Esophagus (tissue), 2 donors: ENCODE measurements around the gene KIAA1328. TPM values are rescaled to one million over a fixed set of nuclear protein-coding genes. Genes with fewer than 3 reads are reported as not detected.

Experiments used
- H3K27ac ChIP-seq, 2 donors: one replicate each; pipeline ENCODE4 v1.5.1; 2013; ENCODE audit warnings: low read depth in 2 of 2, mild to moderate bottlenecking in 2 of 2, inconsistent platforms in 1 of 2, low read length in 1 of 2, moderate library complexity in 1 of 2
- H3K27me3 ChIP-seq, 2 donors: one replicate each; pipeline ENCODE4 v1.6.1; 2013; ENCODE audit warnings: low read length in 2 of 2, control low read depth in 1 of 2, mild to moderate bottlenecking in 1 of 2; ENCODE audit not compliant: insufficient read depth in 2 of 2, control insufficient read depth in 1 of 2
- H3K36me3 ChIP-seq, 2 donors: one replicate each; pipeline ENCODE4 v1.6.1; 2013; ENCODE audit warnings: low read length in 1 of 2; ENCODE audit not compliant: control insufficient read depth in 2 of 2, insufficient read depth in 2 of 2
- H3K4me1 ChIP-seq, 2 donors: one replicate each; pipeline ENCODE4 v1.6.1; 2013; ENCODE audit warnings: low read length in 1 of 2; ENCODE audit not compliant: control insufficient read depth in 2 of 2, insufficient read depth in 2 of 2
- H3K4me3 ChIP-seq, 2 donors: one replicate each; pipeline ENCODE4 v1.5.1; 2013; ENCODE audit warnings: low read length in 2 of 2, mild to moderate bottlenecking in 2 of 2, low read depth in 1 of 2, moderate library complexity in 1 of 2
- H3K9me3 ChIP-seq, 2 donors: one replicate each; pipeline ENCODE4 v1.6.1; 2013; ENCODE audit warnings: mild to moderate bottlenecking in 2 of 2, low read depth in 1 of 2, low read length in 1 of 2, moderate library complexity in 1 of 2; ENCODE audit not compliant: control insufficient read depth in 2 of 2, insufficient read depth in 1 of 2
- WGBS, 2 donors: extraction: QIAGEN DNeasy Blood & Tissue Kit; methylation state at CpG; one replicate each; pipeline ENCODE4 v1.1.7; 2013; 5-methylcytosine and 5-hydroxymethylcytosine counted together
- polyA plus RNA-seq, 2 donors: library from polyadenylated mRNA; stranded (reverse); fragments of 200-250 nt; gene quantifications; one replicate each; pipeline ENCODE4 v1.2.3, GENCODE V29; 2013
- donor health status: healthy with polysubstance abuse.
- donor health status: Bipolar disorder and iron deficiency.

Gene KIAA1328
- polyA plus RNA-seq, 2 donors, result 1.9 to 2.6 TPM

DNA sequence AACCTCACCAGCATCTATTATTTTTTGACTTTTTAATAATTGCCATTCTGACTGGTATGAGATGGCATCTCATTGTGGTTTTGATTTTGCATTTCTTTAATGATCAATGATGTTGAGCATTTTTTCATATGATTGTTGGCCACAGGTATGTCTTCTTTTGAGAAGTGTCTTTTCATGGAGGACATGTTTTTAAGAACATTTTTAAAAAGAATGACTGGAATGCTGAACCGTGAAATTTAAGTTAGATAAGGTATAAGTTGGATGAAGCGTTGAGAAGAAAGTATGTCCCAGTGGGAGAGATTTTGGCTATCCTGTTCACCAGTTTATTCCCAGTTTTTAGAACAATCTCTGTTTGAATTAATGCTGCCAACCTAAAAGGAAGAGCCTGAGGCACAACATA, 370.8 kb downstream of the KIAA1328 start:
- Histone ChIP-seq H3K4me1 (no peaks in the 10 kb centered on the region), H3K36me3 (no peaks in the 10 kb centered on the region), H3K9me3 (no peaks in the 10 kb centered on the region), H3K27ac (no peak overlapping the region), H3K27me3 (no peaks in the 10 kb centered on the region), H3K4me3 (no peak overlapping the region)
- 95 to 99% methylated on average over 2 of the region's 2 CpGs for WGBS, 2 donors

DNA sequence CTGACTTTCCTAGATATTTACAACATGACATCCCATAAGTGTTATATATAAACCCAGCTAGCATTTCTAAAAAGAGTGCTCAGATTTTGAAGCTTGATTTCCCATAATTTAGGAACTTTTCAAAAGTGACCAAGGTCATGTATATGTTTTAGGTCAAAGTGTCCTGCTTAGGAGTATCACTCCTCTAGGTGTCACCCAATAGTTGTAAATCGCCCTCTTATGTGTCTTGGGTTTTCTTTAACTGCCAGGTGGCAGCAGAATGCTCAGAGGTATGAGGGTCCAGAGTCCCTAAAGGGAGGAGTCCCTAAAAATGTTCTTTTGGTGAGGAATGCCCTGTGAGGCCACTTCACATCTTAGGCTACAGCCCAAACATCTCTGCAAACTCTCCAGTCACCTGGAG, 378.4 kb downstream of the KIAA1328 start:
- Histone ChIP-seq H3K27me3 (no peaks in the 10 kb centered on the region), H3K4me1 (no peaks in the 10 kb centered on the region), H3K27ac (no peak overlapping the region), H3K4me3 (no peak overlapping the region), H3K36me3 (no peaks in the 10 kb centered on the region), H3K9me3 (no peaks in the 10 kb centered on the region)
- WGBS, 2 donors, result 76 to 97% methylated on average over 1 of the region's 1 CpG

DNA sequence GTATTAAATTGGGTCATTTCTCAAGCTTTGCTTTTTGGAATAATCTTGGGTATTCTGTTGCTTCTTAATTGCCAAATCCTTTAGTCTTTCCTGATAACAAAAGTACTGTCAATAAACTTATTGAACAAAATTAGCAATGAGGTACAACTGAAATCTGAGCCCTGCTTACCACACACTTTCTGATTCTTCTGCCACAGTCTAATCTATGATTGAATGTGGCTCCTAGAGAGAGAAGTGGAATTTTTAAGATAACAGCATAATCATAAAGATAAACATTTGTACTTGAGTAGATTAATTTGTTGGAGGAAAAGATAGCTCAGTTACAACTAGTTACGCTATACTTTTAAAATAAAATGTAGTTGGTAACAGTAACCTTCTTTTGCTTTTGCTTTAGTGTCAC, 381.9 kb downstream of the KIAA1328 start:
- 82 to 97% methylated on average over 1 of the region's 1 CpG for WGBS, 2 donors
- no peaks in the 10 kb centered on the region for H3K27me3 ChIP-seq
- H3K27ac ChIP-seq, result no peak overlapping the region
- H3K36me3 ChIP-seq, result no peaks in the 10 kb centered on the region
- H3K9me3 ChIP-seq, result no peaks in the 10 kb centered on the region
- H3K4me3 ChIP-seq, result no peak overlapping the region
- H3K4me1 ChIP-seq, result no peaks in the 10 kb centered on the region

DNA sequence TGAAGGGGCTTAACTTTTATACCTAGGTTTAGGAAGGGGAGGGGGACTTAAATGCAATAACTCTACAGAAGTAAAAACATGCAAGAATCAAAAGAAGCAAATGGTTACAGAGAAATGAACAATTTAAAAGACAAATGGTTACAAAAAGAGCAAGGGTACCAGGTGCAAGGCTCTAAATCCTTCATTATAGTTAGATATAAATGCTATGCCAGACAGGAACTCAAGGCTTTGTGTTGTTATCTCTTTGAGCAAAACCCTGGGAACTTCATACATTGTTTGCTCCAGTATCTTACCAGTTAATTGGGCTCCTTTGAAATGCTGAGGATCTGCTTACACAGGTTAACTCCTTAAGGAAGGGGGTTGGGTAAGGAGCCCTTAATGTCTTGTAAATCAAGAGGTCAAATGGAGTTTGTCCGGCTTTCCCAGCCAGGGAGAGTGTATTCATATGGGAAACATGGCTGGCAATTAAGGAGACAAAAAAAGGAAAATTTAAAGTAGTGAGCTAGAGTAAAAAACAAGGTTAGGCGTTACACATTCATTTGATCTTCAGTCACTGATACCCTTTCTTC, 389.2 kb downstream of the KIAA1328 start:
- no peaks in the 10 kb centered on the region for H3K27me3 ChIP-seq
- H3K36me3 ChIP-seq, result peaks cover 0 to 2% of the 10 kb centered on the region in 2 donors
- H3K4me3 ChIP-seq, result no peak overlapping the region
- H3K9me3 ChIP-seq, result peaks cover 0 to 4% of the 10 kb centered on the region in 2 donors
- H3K4me1 ChIP-seq, result no peaks in the 10 kb centered on the region
- WGBS, 2 donors, result 60% methylated on average over 2 of the region's 2 CpGs
- H3K27ac ChIP-seq, result no peak overlapping the region

DNA sequence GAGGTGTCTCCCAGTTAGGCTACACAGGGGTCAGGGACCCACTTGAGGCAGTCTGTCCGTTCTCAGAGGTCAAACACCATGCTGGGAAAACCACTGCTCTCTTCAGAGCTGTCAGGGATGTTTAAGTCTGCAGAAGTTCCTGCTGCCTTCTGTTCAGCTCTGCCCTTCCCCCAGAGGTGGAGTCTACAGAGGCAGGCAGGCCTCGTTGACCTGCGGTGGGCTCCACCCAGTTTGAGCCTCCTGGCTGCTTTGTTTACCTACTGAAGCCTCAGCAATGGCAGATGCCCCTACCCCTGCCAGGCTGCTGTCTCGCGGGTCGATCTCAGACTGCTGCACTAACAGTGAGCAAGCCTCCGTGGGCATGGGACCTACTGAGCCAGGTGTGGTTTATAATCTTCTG, 390.3 kb downstream of the KIAA1328 start:
- Histone ChIP-seq H3K36me3 (peaks cover 0 to 3% of the 10 kb centered on the region in 2 donors), H3K4me1 (no peaks in the 10 kb centered on the region), H3K4me3 (no peak overlapping the region), H3K27ac (no peak overlapping the region), H3K9me3 (peaks cover 0 to 4% of the 10 kb centered on the region in 2 donors), H3K27me3 (no peaks in the 10 kb centered on the region)
- 73 to 79% methylated on average over 7 of the region's 7 CpGs for WGBS, 2 donors

DNA sequence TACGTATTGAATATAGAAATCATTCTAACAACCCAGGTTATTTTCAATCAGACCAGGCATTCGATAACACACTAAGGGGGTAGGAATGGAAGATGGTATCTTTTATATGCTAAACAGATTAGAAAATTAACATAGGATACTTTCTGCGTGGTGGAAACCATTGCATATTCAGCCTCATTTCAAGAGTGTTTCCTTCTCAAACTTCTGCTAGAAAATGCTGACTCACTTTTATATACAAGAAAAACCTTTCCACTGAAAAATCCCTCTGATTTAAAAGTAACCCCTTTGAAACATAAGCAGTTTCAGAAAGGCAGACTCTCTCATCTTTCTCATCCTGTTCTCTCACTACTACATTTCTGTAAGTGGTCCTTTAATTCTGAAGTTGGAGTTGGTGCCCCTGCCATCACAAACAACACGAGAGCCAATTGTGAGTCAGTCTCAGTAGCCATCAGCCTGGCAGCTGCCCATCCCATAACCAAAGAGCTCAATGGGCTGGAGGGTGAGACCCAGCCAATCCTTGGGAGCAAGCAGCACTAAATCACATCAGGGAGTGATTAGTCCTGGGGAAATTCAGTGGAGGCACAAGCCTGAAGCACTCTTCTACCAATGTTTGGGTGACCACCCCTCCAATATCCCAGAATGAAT, 393.5 kb downstream of the KIAA1328 start:
- H3K27me3 ChIP-seq, result no peaks in the 10 kb centered on the region
- H3K4me1 ChIP-seq, result no peaks in the 10 kb centered on the region
- 88 to 91% methylated on average over 4 of the region's 4 CpGs for WGBS, 2 donors
- H3K36me3 ChIP-seq, result peaks cover 0 to 3% of the 10 kb centered on the region in 2 donors
- H3K4me3 ChIP-seq, result no peak overlapping the region
- no peak overlapping the region for H3K27ac ChIP-seq
- peaks cover 0 to 4% of the 10 kb centered on the region in 2 donors for H3K9me3 ChIP-seq

DNA sequence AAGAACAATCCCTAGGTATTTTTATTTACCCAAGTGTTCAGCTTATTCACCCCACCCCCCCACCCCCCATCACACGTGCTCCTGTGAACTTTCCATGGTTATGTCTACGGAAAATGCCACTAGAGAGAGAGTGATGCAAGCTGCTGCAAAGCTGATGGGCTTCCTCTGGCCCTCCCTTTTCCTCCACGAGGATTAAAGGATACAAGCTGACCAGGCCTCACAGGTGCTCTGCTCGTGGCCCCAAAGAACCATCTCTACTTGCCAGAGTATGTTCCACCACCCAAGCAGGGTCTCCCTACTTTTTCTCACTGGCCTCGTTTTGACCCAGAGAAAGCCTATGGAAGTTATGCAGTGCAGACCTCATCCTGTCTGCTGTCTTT, 394.1 kb downstream of the KIAA1328 start:
- no peaks in the 10 kb centered on the region for H3K4me1 ChIP-seq
- 75 to 84% methylated on average over 5 of the region's 5 CpGs for WGBS, 2 donors
- peaks cover 0 to 3% of the 10 kb centered on the region in 2 donors for H3K36me3 ChIP-seq
- H3K27ac ChIP-seq, result no peak overlapping the region
- no peak overlapping the region for H3K4me3 ChIP-seq
- no peaks in the 10 kb centered on the region for H3K27me3 ChIP-seq
- peaks cover 0 to 4% of the 10 kb centered on the region in 2 donors for H3K9me3 ChIP-seq

DNA sequence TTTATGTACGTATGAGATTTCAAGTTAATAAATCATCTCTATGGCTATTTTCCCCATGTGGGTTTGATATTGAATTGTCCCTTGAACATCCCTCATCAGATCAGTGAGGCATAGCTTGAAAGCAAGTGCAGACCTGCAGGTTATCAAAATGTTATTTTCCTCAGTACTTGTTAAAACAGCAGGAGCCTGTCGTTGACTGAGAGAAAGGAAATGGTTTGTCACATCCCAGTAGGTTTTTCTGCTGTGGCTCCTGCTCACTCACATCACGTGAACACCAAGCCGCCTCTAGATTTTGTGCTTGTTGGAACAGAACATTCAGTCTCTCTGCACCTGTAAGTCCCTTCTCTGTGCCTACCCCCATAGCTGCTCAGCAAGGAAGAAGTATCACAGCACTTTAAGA, 396.4 kb downstream of the KIAA1328 start:
- Histone ChIP-seq H3K36me3 (peaks cover 0 to 3% of the 10 kb centered on the region in 2 donors), H3K4me3 (no peak overlapping the region), H3K27me3 (no peaks in the 10 kb centered on the region), H3K27ac (no peak overlapping the region), H3K4me1 (no peaks in the 10 kb centered on the region), H3K9me3 (no peaks in the 10 kb centered on the region)
- WGBS, 2 donors, result 69 to 72% methylated on average over 4 of the region's 4 CpGs

DNA sequence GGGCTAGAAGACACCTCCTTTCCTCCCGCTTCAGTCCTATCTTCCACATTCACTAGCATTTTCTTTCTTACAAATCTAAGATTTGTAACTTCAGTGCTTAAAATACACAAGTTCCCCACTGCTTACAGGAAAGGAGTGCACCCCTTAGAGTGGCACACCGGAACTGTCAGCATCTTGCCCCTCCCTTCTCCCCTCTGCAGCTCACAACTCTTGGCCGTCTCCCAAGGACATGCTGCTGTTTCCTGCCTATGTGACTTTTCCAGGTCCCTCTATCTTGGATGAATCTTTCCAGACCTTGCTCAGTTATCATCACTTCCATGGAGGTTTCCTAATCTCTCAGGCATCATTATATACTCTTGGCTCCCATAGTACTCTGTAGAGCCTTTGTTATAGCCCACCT, 401.8 kb downstream of the KIAA1328 start:
- Histone ChIP-seq H3K9me3 (no peaks in the 10 kb centered on the region), H3K27me3 (no peaks in the 10 kb centered on the region), H3K4me3 (no peak overlapping the region), H3K27ac (no peak overlapping the region), H3K36me3 (no peaks in the 10 kb centered on the region), H3K4me1 (no peaks in the 10 kb centered on the region)
- WGBS, 2 donors, result 69 to 72% methylated on average over 3 of the region's 3 CpGs

DNA sequence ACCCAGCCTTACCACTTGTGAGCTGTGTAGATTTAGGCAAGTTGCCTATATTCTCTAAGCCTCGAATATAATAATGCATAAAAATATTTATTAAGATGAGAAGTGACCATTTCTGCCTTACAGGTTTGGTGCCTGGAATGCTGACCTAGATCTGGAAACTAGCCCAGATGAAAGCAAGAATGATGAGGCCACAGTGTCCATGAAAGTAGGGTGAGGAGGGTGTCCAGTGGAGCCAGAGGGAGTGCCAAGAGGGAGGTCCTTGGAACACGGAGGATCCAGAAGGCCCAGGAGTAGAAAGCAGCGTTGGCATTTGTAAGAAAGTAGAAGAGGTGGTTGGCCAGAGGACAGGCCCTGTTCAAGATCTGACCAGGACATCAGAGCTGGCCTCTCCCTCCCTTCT, 402.3 kb downstream of the KIAA1328 start:
- WGBS, 2 donors, result 56 to 58% methylated on average over 3 of the region's 3 CpGs
- no peaks in the 10 kb centered on the region for H3K4me1 ChIP-seq

More for the DNA sequence above, 402.3 kb downstream of the KIAA1328 start:
- Histone ChIP-seq H3K27ac (no peak overlapping the region), H3K27me3 (no peaks in the 10 kb centered on the region), H3K36me3 (no peaks in the 10 kb centered on the region), H3K9me3 (no peaks in the 10 kb centered on the region), H3K4me3 (no peak overlapping the region)
